Fibroblast of lung (primary cell): Measurements from ENCODE around the gene IGFN1. TPM values are rescaled to one million over a fixed set of nuclear protein-coding genes. Genes with fewer than 3 reads are reported as not detected.

Experiments used
- DNase-seq, 2 donors: peaks; one replicate each; pipeline versions ENCODE4 v3.0.0 to v3.0.0-alpha.2; 2010; ENCODE audit warnings: low read depth in 2 of 2
- H2AFZ ChIP-seq: 2 replicates; pipeline ENCODE4 v1.5.1; 2012; ENCODE audit warnings: low read length, control low read depth, inconsistent platforms
- H3K27ac ChIP-seq: 2 replicates; pipeline ENCODE4 v1.5.1; 2011; ENCODE audit warnings: low read length, control low read depth; ENCODE audit not compliant: insufficient read depth
- H3K27me3 ChIP-seq: 2 replicates; pipeline ENCODE4 v1.5.1; 2011; ENCODE audit warnings: mild to moderate bottlenecking, low read length; ENCODE audit not compliant: control insufficient read depth, insufficient read depth
- H3K36me3 ChIP-seq: 2 replicates; pipeline ENCODE4 v1.5.1; 2011; ENCODE audit warnings: low read length; ENCODE audit not compliant: control insufficient read depth, insufficient read depth
- H3K4me1 ChIP-seq: 2 replicates; pipeline ENCODE4 v1.5.1; 2011; ENCODE audit warnings: low read length; ENCODE audit not compliant: control insufficient read depth, insufficient read depth; ENCODE audit errors: extremely low read depth
- H3K4me2 ChIP-seq: 2 replicates; pipeline ENCODE4 v1.5.1; 2011; ENCODE audit warnings: low read length, control low read depth; ENCODE audit not compliant: insufficient read depth; ENCODE audit errors: extremely low read depth
- H3K4me3 ChIP-seq, 4 experiments: fragments of 200-600 bp in 1 of 4; sonication (generic) in 1 of 4; replicated peaks in 1 of 4; 2 replicates each; pipeline ENCODE4 v1.5.1; 2011 to 2016; ENCODE audit warnings: low read length in 4 of 4, low read depth in 3 of 4, mild to moderate bottlenecking in 3 of 4, control low read depth in 2 of 4, inconsistent platforms in 1 of 4, mixed read lengths in 1 of 4; ENCODE audit not compliant: insufficient read depth in 1 of 4; ENCODE audit errors: control extremely low read depth in 1 of 4
- H3K79me2 ChIP-seq: 2 replicates; pipeline ENCODE4 v1.5.1; 2012; ENCODE audit warnings: mild to moderate bottlenecking, low read length, inconsistent platforms; ENCODE audit not compliant: control insufficient read depth, insufficient read depth
- H3K9ac ChIP-seq: 2 replicates; pipeline ENCODE4 v1.5.1; 2011; ENCODE audit warnings: mild to moderate bottlenecking, low read length, control low read depth; ENCODE audit not compliant: insufficient read depth
- H3K9me3 ChIP-seq: 2 replicates; pipeline ENCODE4 v1.5.1; 2012; ENCODE audit warnings: low read depth, low read length; ENCODE audit not compliant: control insufficient read depth, insufficient read depth
- H4K20me1 ChIP-seq: 2 replicates; pipeline ENCODE4 v1.5.1; 2011; ENCODE audit warnings: low read length; ENCODE audit not compliant: control insufficient read depth, insufficient read depth; ENCODE audit errors: extremely low read depth
- EZH2 ChIP-seq: IDR thresholded peaks from 2 replicates; pipeline ENCODE4 v1.5.1; 2012; ENCODE audit warnings: low read length, control low read depth, mild to moderate bottlenecking; ENCODE audit errors: missing control alignments
- polyA plus RNA-seq, 2 donors: library from polyadenylated mRNA; depleted of rRNA in 1 of 2; stranded (reverse) in 1 of 2; unstranded in 1 of 2; fragments of >200 nt; gene quantifications; 2 replicates each; pipeline ENCODE4 v1.2.1, GENCODE V29; 2011 to 2012; ENCODE audit warnings: missing spikeins in 1 of 2
- total RNA-seq: library from RNA; depleted of rRNA; stranded (reverse); fragments of >200 nt; gene quantifications from 2 replicates; pipeline ENCODE4 v1.2.1, GENCODE V29; 2014
- TF ChIP-seq, protein P1 (sequence below), 2 donors: IDR thresholded peaks in 1 of 2; conservative IDR thresholded peaks in 1 of 2; 1 replicate in 1 of 2; 2 replicates in 1 of 2; pipeline ENCODE4 v1.5.1; 2011 to 2012; ENCODE audit warnings: low read length in 2 of 2, control low read depth in 1 of 2, inconsistent platforms in 1 of 2, low read depth in 1 of 2, mild to moderate bottlenecking in 1 of 2

IGFN1 gene
- total and polyA plus RNA-seq, 2 donors (not counting 1 experiment from before 2014, with no cell fraction given): 0.17 TPM; not detected in 1

- Histone ChIP-seq H3K4me2 (no peak overlapping the region), H3K27ac (no peak overlapping the region), H3K36me3 (peaks cover 24% of the 10 kb centered on the region), H3K9ac (no peak overlapping the region), H2AFZ (no peak overlapping the region), H3K27me3 (no peaks in the 10 kb centered on the region), H3K4me1 (no peaks in the 10 kb centered on the region), H3K9me3 (no peaks in the 10 kb centered on the region), H3K4me3 (no peak overlapping the region), H3K79me2 (no peaks in the 10 kb centered on the region), H4K20me1 (no peaks in the 10 kb centered on the region)
- no peak for DNase-seq
- TF ChIP-seq EZH2: no peak
- TF ChIP-seq, protein P1, sequence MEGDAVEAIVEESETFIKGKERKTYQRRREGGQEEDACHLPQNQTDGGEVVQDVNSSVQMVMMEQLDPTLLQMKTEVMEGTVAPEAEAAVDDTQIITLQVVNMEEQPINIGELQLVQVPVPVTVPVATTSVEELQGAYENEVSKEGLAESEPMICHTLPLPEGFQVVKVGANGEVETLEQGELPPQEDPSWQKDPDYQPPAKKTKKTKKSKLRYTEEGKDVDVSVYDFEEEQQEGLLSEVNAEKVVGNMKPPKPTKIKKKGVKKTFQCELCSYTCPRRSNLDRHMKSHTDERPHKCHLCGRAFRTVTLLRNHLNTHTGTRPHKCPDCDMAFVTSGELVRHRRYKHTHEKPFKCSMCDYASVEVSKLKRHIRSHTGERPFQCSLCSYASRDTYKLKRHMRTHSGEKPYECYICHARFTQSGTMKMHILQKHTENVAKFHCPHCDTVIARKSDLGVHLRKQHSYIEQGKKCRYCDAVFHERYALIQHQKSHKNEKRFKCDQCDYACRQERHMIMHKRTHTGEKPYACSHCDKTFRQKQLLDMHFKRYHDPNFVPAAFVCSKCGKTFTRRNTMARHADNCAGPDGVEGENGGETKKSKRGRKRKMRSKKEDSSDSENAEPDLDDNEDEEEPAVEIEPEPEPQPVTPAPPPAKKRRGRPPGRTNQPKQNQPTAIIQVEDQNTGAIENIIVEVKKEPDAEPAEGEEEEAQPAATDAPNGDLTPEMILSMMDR (conservative IDR thresholded peaks at IDR 0.05 in 1 of 2, IDR thresholded peaks at IDR 0.05 in 1 of 2; ENCODE audit: low read depth in 1 of 2, low read length in 2 of 2): no peak
Observed at GRCh38 chr1:201145816-201146215, 44.8 kb upstream of the IGFN1 start.

GRCh38 chr1:201146626-201147390 is 43.8 kb upstream of the IGFN1 start:
- no peaks in the 10 kb centered on the region for H3K79me2 ChIP-seq
- no peak overlapping the region for H2AFZ ChIP-seq
- no peaks in the 10 kb centered on the region for H3K27me3 ChIP-seq
- H3K4me3 ChIP-seq: no peak overlapping the region
- H4K20me1 ChIP-seq: no peaks in the 10 kb centered on the region
- no peak overlapping the region for H3K27ac ChIP-seq
- no peak overlapping the region for H3K4me2 ChIP-seq
- peaks cover 23% of the 10 kb centered on the region for H3K36me3 ChIP-seq
- no peak overlapping the region for H3K9ac ChIP-seq
- H3K9me3 ChIP-seq: no peaks in the 10 kb centered on the region
- TF ChIP-seq EZH2: no peak
- TF ChIP-seq, protein P1 (conservative IDR thresholded peaks at IDR 0.05 in 1 of 2, IDR thresholded peaks at IDR 0.05 in 1 of 2; ENCODE audit: low read depth in 1 of 2, low read length in 2 of 2): no peak
- H3K4me1 ChIP-seq: no peaks in the 10 kb centered on the region
- DNase-seq: no peak

GRCh38 chr1:201147396-201148015 is 43.1 kb upstream of the IGFN1 start:
- Histone ChIP-seq H3K4me2 (no peak overlapping the region), H3K27ac (no peak overlapping the region)

More at GRCh38 chr1:201147396-201148015, 43.1 kb upstream of the IGFN1 start:
- no peak for TF ChIP-seq EZH2
- TF ChIP-seq, protein P1 (conservative IDR thresholded peaks at IDR 0.05 in 1 of 2, IDR thresholded peaks at IDR 0.05 in 1 of 2; ENCODE audit: low read depth in 1 of 2, low read length in 2 of 2): no peak
- peaks cover 24% of the 10 kb centered on the region for H3K36me3 ChIP-seq
- H3K4me1 ChIP-seq: no peaks in the 10 kb centered on the region
- no peaks in the 10 kb centered on the region for H4K20me1 ChIP-seq
- no peak overlapping the region for H3K4me3 ChIP-seq
- H2AFZ ChIP-seq: no peak overlapping the region
- H3K27me3 ChIP-seq: no peaks in the 10 kb centered on the region
- DNase-seq: no peak
- no peak overlapping the region for H3K9ac ChIP-seq
- H3K79me2 ChIP-seq: no peaks in the 10 kb centered on the region
- H3K9me3 ChIP-seq: no peaks in the 10 kb centered on the region
